ENCODE results near the gene SIDT1. TPM values are rescaled to one million over a fixed set of nuclear protein-coding genes. Genes with fewer than 3 reads are reported as not detected.

The SIDT1 gene
- total RNA-seq, 4 donors from 2014 or later = 35.6 to 134 (median 83.4) TPM

- intact Hi-C loops (cut with DNase I; ENCODE audit: low total_unique reads) = no loop called here
- in situ Hi-C loops (cut with MboI; ENCODE audit: low pct_ligation_motif_present in 1 of 4, low pct_unique_long_range_greater_than_20kb in 1 of 4, low sequenced_read_pairs in 3 of 4) = no loop called here
- no peaks in the 10 kb centered on the region for H3K9me3 ChIP-seq
These were observed 85.4 kb downstream of the SIDT1 start for GRCh38 chr3:113617726-113618125.

GRCh38 chr3:113620091-113620490 is 87.7 kb downstream of the SIDT1 start:
- Histone ChIP-seq H3K4me1 (no peaks in the 10 kb centered on the region), H3K4me3 (no peak overlapping the region), H3K27me3 (no peaks in the 10 kb centered on the region), H3K27ac (no peak overlapping the region), H3K36me3 (no peaks in the 10 kb centered on the region), H3K9me3 (no peaks in the 10 kb centered on the region)
- in situ Hi-C loops (cut with MboI; ENCODE audit: low pct_ligation_motif_present in 1 of 4, low pct_unique_long_range_greater_than_20kb in 1 of 4, low sequenced_read_pairs in 3 of 4) = no loop called here
- DNase-seq = no peak
- TF ChIP-seq EP300 (IDR thresholded peaks at IDR 0.05; ENCODE audit: low read depth) = no peak
- no peak for TF ChIP-seq POLR2A (IDR thresholded peaks at IDR 0.05)
- TF ChIP-seq CTCF (IDR thresholded peaks at IDR 0.05) = no peak
- TF ChIP-seq POLR2AphosphoS5 (IDR thresholded peaks at IDR 0.05) = no peak
- intact Hi-C loops (cut with DNase I; ENCODE audit: low total_unique reads) = loop anchor here (10.0 kb wide), 1 partner anchor 335 kb away; no protein-coding TSS in a partner anchor

More at GRCh38 chr3:113617726-113618125, 85.4 kb downstream of the SIDT1 start:
- no peak for TF ChIP-seq EP300 (IDR thresholded peaks at IDR 0.05; ENCODE audit: low read depth)
- no peak for TF ChIP-seq POLR2AphosphoS5 (IDR thresholded peaks at IDR 0.05)
- no peak for TF ChIP-seq POLR2A (IDR thresholded peaks at IDR 0.05)
- TF ChIP-seq CTCF (IDR thresholded peaks at IDR 0.05) = no peak
- H3K4me3 ChIP-seq = no peak overlapping the region
- no peaks in the 10 kb centered on the region for H3K27me3 ChIP-seq
- no peak overlapping the region for H3K27ac ChIP-seq
- no peaks in the 10 kb centered on the region for H3K36me3 ChIP-seq
- 91 to 100% methylated on average over 2 of the region's 2 CpGs for WGBS, 2 donors (ENCODE audit: low coverage in 1 of 2)
- H3K4me1 ChIP-seq = no peaks in the 10 kb centered on the region
- DNase-seq = no peak

GRCh38 chr3:113623324-113623723 is 91.0 kb downstream of the SIDT1 start:
- in situ Hi-C loops (cut with MboI; ENCODE audit: low pct_ligation_motif_present in 1 of 4, low pct_unique_long_range_greater_than_20kb in 1 of 4, low sequenced_read_pairs in 3 of 4) = no loop called here
- H3K27me3 ChIP-seq = no peaks in the 10 kb centered on the region
- H3K4me3 ChIP-seq = no peak overlapping the region
- peaks cover 0 to 7% (median 4%) of the 10 kb centered on the region in 4 donors for H3K4me1 ChIP-seq
- no peaks in the 10 kb centered on the region for H3K9me3 ChIP-seq
- no peak for TF ChIP-seq CTCF (IDR thresholded peaks at IDR 0.05)
- TF ChIP-seq POLR2AphosphoS5 (IDR thresholded peaks at IDR 0.05) = no peak
- TF ChIP-seq EP300 (IDR thresholded peaks at IDR 0.05; ENCODE audit: low read depth) = no peak
- TF ChIP-seq POLR2A (IDR thresholded peaks at IDR 0.05) = no peak
- no peak overlapping the region for H3K27ac ChIP-seq
- intact Hi-C loops (cut with DNase I; ENCODE audit: low total_unique reads) = loop anchor here (10.0 kb wide), 1 partner anchor 339 kb away; no protein-coding TSS in a partner anchor
- DNase-seq = no peak
- H3K36me3 ChIP-seq = no peaks in the 10 kb centered on the region
- 64 to 74% methylated on average over 10 to 19 of the region's 19 CpGs for WGBS, 2 donors (ENCODE audit: low coverage in 1 of 2)

GRCh38 chr3:113623811-113624210 is 91.5 kb downstream of the SIDT1 start:
- intact Hi-C loops (cut with DNase I; ENCODE audit: low total_unique reads) = loop anchor here (10.0 kb wide), 1 partner anchor 339 kb away; no protein-coding TSS in a partner anchor
- TF ChIP-seq CTCF (IDR thresholded peaks at IDR 0.05) = no peak
- no peak for TF ChIP-seq POLR2AphosphoS5 (IDR thresholded peaks at IDR 0.05)
- TF ChIP-seq POLR2A (IDR thresholded peaks at IDR 0.05) = no peak
- no peak for TF ChIP-seq EP300 (IDR thresholded peaks at IDR 0.05; ENCODE audit: low read depth)
- in situ Hi-C loops (cut with MboI; ENCODE audit: low pct_ligation_motif_present in 1 of 4, low pct_unique_long_range_greater_than_20kb in 1 of 4, low sequenced_read_pairs in 3 of 4) = no loop called here
- H3K4me1 ChIP-seq = peaks cover 3 to 12% (median 4%) of the 10 kb centered on the region in 4 donors
- WGBS, 2 donors (ENCODE audit: low coverage in 1 of 2) = 89 to 91% methylated on average over 6 to 7 of the region's 7 CpGs
- H3K27ac ChIP-seq = no peak overlapping the region
- no peaks in the 10 kb centered on the region for H3K9me3 ChIP-seq
- H3K36me3 ChIP-seq = no peaks in the 10 kb centered on the region
- no peak overlapping the region for H3K4me3 ChIP-seq
- no peaks in the 10 kb centered on the region for H3K27me3 ChIP-seq
- no peak for DNase-seq

All from transverse colon (tissue), 4 donors.